ENCODE measurements around the gene MEGF6.

MEGF6 gene

DNA sequence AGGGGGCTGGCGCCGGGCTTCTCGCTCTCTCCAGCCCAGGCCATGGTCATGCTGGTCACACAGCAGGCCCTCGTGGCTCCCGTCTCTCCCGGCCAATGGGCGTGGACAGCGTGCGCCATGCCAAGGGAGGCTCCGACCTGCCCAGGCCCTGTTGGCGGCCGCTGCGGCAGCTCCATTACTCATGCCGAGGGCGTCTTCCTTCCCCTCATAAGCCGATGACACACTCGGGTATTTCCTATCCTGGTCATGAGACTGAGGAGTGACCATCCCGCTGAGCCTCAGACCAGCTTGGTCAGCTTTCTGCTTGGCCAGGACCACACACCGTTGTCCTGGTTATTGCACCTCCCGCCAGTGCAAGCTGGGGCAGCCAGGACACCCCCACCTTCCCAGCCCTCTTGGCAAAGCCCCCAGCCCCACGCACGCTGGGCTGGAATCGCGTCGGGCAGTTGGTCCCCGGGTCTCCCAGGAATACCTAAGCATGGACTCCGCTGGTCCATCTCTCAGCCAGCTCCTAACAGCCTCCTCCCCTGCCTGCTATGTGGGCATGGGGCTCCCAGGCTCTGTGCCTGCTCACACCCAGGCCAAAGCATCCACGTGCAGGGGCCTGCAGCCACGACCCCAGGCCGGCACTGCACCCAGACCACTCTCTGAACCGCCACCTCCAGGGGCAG, 107.0 kb downstream of the MEGF6 start:
- no peak for DNase-seq
- ATAC-seq: no peak

- no peak for DNase-seq
- no peak for ATAC-seq
Measured at GRCh38 chr1:3503525-3503886, 107.8 kb downstream of the MEGF6 start.

DNA sequence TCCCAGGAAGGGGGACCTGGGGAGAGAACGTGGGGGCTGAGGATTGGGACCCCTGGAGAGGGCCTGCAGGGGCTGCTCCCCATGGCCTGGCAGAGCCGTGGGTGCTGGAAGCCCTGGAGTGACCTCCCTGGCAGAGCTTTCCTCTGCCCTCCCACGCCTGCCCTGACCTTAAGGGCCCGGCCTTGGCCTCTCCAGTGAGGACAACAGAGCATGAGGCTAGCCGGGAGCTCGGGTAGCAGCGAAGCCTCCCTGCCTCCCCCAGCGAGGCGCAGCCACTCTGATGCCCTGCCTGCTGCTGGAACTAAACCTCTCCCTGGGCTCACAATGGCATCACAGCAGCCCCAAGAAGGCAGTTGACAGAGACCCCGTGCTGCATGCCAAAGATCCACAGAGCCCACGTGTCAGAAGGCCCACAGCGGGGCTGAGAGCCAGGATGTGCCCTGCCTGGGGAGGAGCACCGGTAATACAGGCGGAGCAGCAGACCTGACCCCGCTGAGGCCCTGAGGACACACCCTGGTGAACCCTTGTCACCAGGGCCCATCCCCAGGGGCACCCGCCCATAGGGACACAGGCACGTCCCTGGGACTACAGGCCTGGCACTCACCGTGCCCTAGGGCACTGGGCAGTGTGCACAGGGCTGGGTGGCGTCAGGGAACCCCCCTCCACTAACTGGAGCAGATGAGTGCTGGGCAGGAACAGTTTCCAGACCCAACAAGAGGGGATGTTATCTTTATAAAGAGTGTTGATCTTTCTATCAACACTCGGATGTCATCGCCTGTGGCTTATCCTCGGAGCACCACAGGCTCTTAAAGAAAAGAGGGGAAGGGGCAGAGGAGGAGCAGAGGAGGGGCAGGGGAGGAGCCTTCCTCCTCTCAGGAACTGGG, 108.4 kb downstream of the MEGF6 start:
- DNase-seq (no peak), ATAC-seq (no peak)

GRCh38 chr1:3501856-3502640, 109.3 kb downstream of the MEGF6 start:
- DNase-seq: peak; percentile 15
- peak; percentile 68 for ATAC-seq

GRCh38 chr1:3501437-3501836, 109.9 kb downstream of the MEGF6 start:
- no peak for DNase-seq
- ATAC-seq: no peak

DNA sequence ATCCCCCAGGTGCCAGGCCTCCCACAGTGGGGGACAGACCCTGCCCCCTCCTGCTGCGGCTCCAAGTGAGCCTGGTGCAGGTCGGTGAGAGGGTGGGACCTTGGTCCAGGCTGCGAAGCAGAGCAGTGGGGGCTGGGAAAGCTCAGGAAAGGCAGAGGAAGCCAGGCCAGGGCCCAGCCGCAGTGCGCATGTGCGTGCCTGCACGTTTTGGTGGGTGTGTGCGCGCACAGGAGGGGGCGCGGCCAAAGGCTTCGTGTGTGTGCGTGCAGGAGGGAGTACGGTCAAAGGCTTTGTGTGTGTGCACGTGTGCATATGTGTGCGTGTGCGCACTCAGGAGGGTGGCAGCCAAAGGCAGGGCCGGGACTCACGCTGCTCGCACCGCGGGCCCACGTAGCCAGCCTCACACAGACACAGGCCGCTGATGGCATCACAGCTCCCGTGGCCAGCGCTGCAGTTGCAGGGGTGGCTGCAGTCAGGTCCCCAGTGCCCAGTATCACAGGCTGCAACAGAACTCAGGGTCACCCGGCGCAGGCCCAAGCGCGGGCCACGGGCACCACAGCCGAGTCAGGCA, 111.0 kb downstream of the MEGF6 start:
- no peak for DNase-seq
- ATAC-seq: no peak

GRCh38 chr1:3499611-3500010, 111.7 kb downstream of the MEGF6 start:
- ATAC-seq (no peak), DNase-seq (no peak)

- DNase-seq (no peak), ATAC-seq (no peak)
Measured at GRCh38 chr1:3498986-3499385, 112.3 kb downstream of the MEGF6 start.

GRCh38 chr1:3498246-3498930, 112.9 kb downstream of the MEGF6 start:
- no peak for DNase-seq
- no peak for ATAC-seq

DNA sequence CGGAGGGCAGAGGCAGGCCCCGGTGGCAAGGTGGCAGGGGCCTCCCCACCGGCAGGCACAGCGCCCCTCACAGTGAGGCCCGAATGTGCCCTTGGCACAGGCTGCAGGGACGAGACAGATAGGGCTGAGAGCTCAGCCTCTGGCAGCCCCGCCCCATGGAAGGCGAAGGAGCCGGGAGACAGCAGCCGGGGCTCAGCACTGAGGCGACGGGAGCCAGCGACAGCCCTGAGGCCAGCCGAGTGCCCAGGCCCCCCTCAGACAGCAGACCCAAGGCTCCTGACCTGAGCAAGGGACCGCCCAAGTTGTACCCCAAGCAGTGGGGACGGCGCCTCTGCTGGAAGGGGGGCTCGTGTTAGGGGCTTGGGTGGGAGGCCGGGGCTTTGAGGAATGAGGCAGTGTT, 113.8 kb downstream of the MEGF6 start:
- no peak for ATAC-seq
- no peak for DNase-seq

DNA sequence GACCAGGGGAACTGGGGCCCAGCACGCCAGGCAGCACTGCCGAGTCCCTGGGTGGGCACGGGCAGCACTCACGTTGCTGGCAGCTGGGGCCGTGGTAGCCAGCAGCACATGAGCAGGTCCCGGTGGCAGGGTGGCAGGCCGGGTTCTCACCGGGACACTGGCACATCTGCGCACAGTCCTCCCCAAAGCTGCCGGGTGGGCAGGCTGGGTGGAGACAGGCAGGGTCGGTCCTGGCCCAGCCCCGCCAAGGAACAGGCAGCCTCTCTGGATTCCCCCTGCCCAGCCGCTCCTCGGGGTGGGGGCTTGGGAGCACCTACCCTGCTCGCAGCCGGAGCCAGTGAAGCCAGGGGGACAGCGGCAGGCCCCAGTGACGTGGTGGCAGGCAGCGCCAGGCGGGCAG, 114.4 kb downstream of the MEGF6 start:
- no peak for DNase-seq
- no peak for ATAC-seq

DNA sequence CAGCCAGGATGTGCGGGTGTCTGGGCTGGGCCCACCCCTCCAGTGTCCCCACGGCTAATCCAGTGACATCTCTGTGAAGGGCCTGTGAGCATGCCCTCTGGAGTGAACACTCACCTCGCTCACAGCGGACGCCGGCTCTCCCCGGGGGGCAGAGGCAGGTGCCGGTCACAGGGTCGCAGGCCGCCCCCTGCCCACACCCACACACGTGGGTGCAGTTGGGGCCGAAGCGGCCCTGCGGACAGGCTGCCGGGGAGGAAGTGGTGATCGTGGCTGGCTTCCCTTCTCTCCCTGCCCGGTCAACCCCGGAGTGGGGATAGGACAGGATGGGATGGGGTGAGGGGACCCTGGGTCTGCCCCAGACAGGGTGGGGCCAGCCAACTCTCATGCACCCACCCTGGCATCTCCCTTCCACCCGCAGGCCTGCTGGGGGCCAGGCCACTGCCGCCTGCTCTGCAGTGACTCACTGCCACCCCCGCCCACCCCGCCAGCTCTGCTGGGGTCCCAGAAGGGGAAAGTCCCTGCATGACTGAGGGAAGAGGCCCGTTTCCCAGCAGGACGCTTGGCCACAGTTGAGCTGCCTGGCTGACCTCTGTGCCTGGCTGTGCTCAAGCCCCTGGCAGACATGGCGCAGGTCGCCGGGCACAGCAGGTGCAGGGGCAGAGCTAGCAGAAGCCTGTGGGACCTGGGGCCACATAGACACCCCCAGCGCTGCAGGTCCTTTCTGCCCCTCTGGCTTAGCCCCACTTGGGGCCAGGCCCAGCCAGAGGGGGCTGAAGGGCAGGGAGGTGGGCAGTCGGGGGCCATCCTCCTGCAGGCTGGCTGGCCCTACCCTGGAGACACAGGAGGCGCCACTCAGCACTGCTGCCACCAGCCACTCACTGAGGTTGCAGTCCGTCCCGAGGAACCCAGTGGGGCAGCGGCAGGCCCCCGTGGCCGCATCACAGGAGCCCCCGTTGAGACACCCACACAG, 115.2 kb downstream of the MEGF6 start:
- DNase-seq (no peak), ATAC-seq (no peak)

DNA sequence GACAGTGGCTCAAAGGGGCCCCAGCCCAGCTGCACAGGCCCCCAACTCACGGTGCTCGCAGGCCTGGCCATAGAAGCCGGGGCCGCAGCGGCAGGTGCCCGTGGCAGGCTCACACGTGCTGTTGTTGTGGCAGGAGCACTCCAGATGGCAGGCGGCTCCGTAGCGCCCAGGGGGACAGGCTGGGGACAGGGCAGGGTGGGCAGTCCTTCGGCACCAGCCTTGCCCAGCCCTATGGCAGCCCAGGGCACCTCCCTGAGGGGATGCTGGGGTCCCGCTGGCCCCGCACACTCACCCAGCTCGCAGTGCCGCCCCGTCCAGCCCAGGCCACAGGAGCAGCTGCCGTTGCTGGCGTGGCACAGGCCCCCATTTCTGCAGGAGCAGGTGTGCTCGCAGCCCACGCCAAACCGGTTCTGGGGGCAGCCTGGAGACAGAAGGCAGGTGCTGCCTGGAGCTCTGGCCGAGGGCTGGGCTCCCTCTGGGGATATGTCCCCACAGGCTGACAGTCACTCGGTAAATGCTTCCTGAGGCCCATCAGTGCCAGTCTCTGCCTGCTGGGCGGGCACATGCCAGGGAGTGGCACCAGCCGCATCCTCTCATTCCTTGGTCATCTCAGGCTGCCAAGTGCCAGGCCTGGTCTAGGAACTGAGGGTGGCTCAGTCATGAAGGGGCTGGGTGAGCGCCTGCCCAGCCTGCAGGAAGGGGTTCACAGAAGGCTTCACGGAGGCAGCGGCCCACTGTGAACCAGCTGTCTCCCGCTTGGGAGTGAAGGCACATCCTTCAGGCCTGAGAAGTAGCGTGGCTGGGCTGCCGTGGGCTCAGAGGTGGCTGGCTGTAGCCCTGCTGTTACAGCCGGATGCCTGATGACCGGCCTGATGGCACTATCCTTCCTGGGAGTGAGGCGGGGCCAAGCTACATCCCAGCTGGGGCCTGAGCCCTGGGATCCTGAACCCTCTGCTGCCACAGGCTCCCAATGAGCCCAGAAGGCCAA, 116.7 kb downstream of the MEGF6 start:
- ATAC-seq (no peak), DNase-seq (no peak)

DNA sequence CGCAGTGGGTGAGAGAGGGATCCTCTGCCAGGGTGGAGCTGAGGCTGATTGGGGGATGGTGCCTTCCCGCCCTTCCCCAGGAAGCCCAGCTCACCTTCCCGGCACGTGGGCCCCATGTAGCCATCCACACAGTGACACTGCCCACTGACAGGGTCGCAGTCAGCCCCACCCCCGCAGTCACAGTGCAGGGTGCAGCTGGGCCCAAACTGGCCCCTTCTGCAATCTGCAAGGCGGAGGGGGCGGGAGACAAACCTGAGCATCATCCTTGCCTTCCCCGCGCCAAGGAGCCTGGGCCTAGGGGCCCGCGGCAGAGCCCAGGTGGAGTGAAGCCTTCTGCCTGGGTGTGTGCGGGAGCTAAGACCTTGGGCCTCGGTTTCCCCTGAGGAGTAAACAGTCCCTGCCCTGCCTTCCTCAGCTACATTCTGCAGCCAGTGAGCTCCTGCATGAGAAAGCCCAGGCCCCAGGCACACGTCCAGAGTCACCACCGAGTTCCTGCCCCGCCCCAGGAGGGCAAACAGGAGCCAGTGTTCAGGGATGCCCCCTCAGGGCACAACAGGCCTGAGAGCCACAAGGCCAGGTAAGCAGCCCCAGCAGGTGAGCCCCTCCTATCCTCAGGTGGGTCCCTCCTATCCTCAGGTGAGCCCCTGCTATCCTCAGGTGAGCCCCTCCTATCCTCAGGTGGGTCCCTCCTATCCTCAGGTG, 118.6 kb downstream of the MEGF6 start:
- ATAC-seq: no peak
- no peak for DNase-seq

- DNase-seq (peak; percentile 91), ATAC-seq (peak; percentile 88)
Measured at GRCh38 chr1:3491291-3492246, 119.7 kb downstream of the MEGF6 start.

DNA sequence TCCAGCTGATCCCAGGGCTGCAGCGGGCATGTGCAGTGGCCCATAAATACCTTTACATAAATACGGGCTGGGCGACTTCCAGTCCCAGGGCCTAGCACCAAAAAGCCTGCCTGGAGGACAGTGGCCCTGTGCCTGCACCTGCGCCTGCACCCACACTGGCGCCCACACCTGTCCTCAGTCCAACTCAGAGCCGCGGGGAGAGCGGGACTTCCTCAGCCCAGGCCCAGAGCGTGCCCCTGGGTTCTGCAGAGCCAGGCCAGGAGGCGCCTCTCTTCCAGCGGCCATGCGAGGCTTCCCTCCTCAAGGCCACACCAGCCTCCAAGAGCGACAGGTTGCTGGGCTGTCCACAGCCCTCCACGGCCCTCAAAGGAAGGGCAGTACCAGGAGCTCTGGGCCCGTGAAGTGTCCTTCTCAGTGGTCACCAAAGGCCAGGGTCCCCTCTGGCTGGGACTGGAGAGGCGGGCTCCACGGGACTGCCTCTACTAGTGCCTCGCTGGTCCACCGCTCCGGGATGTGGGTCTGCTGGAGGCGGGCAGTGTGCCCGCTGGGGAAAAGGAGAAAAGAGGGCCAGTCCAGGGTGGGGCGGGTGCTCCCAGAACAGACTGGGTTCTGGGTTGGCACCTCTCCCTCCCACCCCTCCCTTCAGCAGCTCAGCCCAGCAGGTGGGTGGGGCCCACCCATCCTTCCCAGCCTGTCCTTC, 121.1 kb downstream of the MEGF6 start:
- DNase-seq (no peak), ATAC-seq (no peak)

GRCh38 chr1:3488432-3488831, 122.9 kb downstream of the MEGF6 start:
- DNase-seq (no peak), ATAC-seq (no peak)

Data from stimulated activated naive CD8-positive, alpha-beta T cell treated with anti-CD3 and anti-CD28 coated beads, Interleukin-15, Interleukin-2, amounts not matched to agents 100 U/mL and 50 U/mL, for 24 hours (primary cell).